ENCODE results near the gene MATK.

- no peak for TF ChIP-seq ZBTB7A (IDR thresholded peaks at IDR 0.05; ENCODE audit: low read depth)
- TF ChIP-seq CREB1 (IDR thresholded peaks at IDR 0.05; ENCODE audit: low read depth): no peak
- no peak for TF ChIP-seq REST (IDR thresholded peaks at IDR 0.05; ENCODE audit: low read depth)
- no peak for TF ChIP-seq CEBPB (IDR thresholded peaks at IDR 0.05)
- no peak for TF ChIP-seq EP300 (IDR thresholded peaks at IDR 0.05; ENCODE audit: borderline replicate concordance)
- TF ChIP-seq TAF1 (IDR thresholded peaks at IDR 0.05; ENCODE audit: low read depth): no peak
- no peak for TF ChIP-seq USF1 (IDR thresholded peaks at IDR 0.05)
- TF ChIP-seq TCF12 (IDR thresholded peaks at IDR 0.05; ENCODE audit: low read depth): no peak
- no peak for TF ChIP-seq MAX (IDR thresholded peaks at IDR 0.05)
- TF ChIP-seq YY1 (IDR thresholded peaks at IDR 0.05; ENCODE audit: low read depth): no peak
- TF ChIP-seq NFIC (IDR thresholded peaks at IDR 0.05): no peak
- no peak for TF ChIP-seq RAD21 (IDR thresholded peaks at IDR 0.05; ENCODE audit: low read depth)
- no peak for TF ChIP-seq TEAD4 (IDR thresholded peaks at IDR 0.05)
These were observed 41.1 kb upstream of the MATK start for GRCh38 chr19:3827306-3827705.
